PFSK-1 (cell line): ENCODE data around the gene LIF.

ENCODE experiments used
- FOXP2 ChIP-seq: optimal IDR thresholded peaks from 2 replicates; pipeline ENCODE3; 2011; ENCODE audit warnings: borderline replicate concordance, control low read depth, inconsistent platforms; ENCODE audit not compliant: insufficient read depth; ENCODE audit errors: extremely low read length, extremely low read depth
- POLR2AphosphoS5 ChIP-seq: IDR thresholded peaks from 2 replicates; pipeline ENCODE4 v1.6.1; 2012; ENCODE audit warnings: low read depth, mild to moderate bottlenecking, control low read depth, low read length, moderate library complexity
- REST ChIP-seq, 2 experiments: IDR thresholded peaks; 2 replicates each; pipeline versions ENCODE4 v1.6.1 to v1.8.0; 2011 to 2012; ENCODE audit warnings: low read depth in 2 of 2, low read length in 2 of 2, control low read depth in 1 of 2, inconsistent platforms in 1 of 2, mild to moderate bottlenecking in 1 of 2, moderate library complexity in 1 of 2; ENCODE audit not compliant: insufficient read depth in 1 of 2
- SIN3A ChIP-seq: IDR thresholded peaks from 2 replicates; pipeline ENCODE4 v1.6.1; 2012; ENCODE audit warnings: mild to moderate bottlenecking, low read length, moderate library complexity, borderline replicate concordance; ENCODE audit not compliant: insufficient read depth
- TAF1 ChIP-seq: IDR thresholded peaks from 2 replicates; pipeline ENCODE4 v1.6.1; 2012; ENCODE audit warnings: low read length, control low read depth, borderline replicate concordance; ENCODE audit not compliant: insufficient read depth

Gene LIF

DNA sequence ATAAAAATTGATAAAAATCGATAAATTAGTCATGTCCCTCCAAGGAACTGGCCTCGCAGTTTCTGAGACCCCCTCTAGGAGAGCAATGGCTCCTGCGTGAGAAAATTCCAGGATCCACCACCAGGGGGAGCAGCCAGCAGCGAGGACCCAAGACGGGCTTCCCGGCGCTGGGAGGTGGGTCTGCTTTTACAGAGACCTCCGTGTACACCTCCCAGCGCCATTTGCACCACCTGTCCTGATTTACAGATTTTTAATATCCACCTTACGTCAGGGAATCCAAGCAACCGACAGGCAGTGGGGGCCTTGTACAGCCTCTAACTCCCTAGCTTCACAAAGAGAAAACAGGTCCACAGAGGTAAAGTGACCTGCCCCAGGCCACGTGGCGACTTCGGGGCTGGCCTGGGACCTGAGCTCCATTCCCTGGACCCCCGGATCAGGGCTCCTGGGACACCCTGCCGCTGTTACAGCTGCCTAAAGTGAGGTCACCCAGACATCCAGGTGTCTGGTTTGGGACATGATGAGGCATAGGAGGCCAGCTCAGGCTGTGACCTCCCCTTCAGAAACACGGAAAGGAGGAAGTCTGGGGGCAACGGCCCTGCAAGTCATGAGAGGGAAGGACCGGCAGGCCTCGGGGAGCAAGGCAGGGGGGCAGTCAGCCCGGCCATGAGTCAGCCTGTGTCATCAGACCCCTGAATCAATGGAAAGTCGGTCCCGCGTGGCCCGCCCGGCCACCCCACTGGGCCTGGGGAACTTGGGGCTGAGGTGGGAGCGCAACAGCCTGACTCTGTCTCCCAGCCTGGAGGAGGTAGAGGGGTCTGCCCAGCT, 16.6 kb upstream of the LIF start:
- TF ChIP-seq TAF1 (no peak), POLR2AphosphoS5 (no peak), REST (IDR thresholded peaks at IDR 0.05; ENCODE audit: insufficient read depth in 1 of 2, low read depth in 2 of 2, low read length in 2 of 2) (no peak), FOXP2 (no peak)

GRCh38 chr22:30262112-30262511, 15.6 kb upstream of the LIF start:
- TF ChIP-seq POLR2AphosphoS5 (no peak), TAF1 (no peak), SIN3A (no peak), FOXP2 (no peak), REST (IDR thresholded peaks at IDR 0.05; ENCODE audit: insufficient read depth in 1 of 2, low read depth in 2 of 2, low read length in 2 of 2) (no peak)

GRCh38 chr22:30261134-30261533, 14.6 kb upstream of the LIF start:
- TF ChIP-seq SIN3A (no peak), POLR2AphosphoS5 (no peak), TAF1 (no peak), FOXP2 (no peak), REST (IDR thresholded peaks at IDR 0.05; ENCODE audit: insufficient read depth in 1 of 2, low read depth in 2 of 2, low read length in 2 of 2) (no peak)

DNA sequence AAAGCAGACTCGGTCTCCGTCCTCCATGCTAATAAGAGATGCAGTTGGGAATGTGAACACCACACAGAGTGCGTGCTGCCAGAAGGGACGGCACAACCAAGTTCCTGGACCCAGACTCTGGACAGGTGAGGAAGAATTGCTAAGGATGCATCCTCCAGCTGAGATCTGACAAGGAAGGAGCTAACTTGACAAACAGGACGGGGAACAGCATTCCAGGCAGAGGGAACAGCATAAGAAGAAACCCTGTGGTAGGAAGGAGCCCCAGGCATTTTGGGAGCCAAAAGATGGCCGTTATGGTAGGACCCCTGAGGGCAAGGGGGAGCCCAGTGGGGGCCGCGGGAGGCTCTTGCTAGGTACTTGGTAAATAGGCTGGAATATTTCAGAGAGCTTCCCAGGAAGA, 14.1 kb upstream of the LIF start:
- no peak for TF ChIP-seq TAF1
- TF ChIP-seq FOXP2 = no peak
- TF ChIP-seq POLR2AphosphoS5 = no peak

GRCh38 chr22:30260276-30260675, 13.7 kb upstream of the LIF start:
- TF ChIP-seq FOXP2 (no peak), TAF1 (no peak), POLR2AphosphoS5 (no peak), REST (IDR thresholded peaks at IDR 0.05; ENCODE audit: insufficient read depth in 1 of 2, low read depth in 2 of 2, low read length in 2 of 2) (no peak), SIN3A (no peak)
